GM21447 (cell line): ENCODE results near the gene CDX4.
"Not testable (repeated sequence)": the region's sequence is repeated elsewhere in the genome, so short reads cannot be mapped to it uniquely, and the experiment has no call there.

Source experiments
- ATAC-seq: cut with Tn5 transposase; IDR thresholded peaks from one replicate; pipeline ENCODE4 v1.9.1; 2021; ENCODE audit not compliant: unreplicated experiment

CDX4 gene

GRCh38 chrX:73446831-73447230, at the start of gene CDX4:
TSS of gene CDX4 (plus strand) at chrX:73447053. CDS start at chrX:73447254, 201 bp downstream.
- no peak for ATAC-seq

- no peak for ATAC-seq
Measured at GRCh38 chrX:73398185-73398914, 48.5 kb upstream of the CDX4 start.

- ATAC-seq, result no peak
Measured at GRCh38 chrX:73400136-73400748, 46.6 kb upstream of the CDX4 start.

GRCh38 chrX:73401591-73402266, 45.1 kb upstream of the CDX4 start:
- no peak for ATAC-seq

- no peak for ATAC-seq
Measured at GRCh38 chrX:73412930-73413329, 33.9 kb upstream of the CDX4 start.

- no peak for ATAC-seq
Measured at GRCh38 chrX:73447311-73447794, 500 bp downstream of the CDX4 start.

GRCh38 chrX:73448379-73448778, 1.5 kb downstream of the CDX4 start:
- no peak for ATAC-seq

- no peak for ATAC-seq
Measured at GRCh38 chrX:73455171-73455570, 8.3 kb downstream of the CDX4 start.

GRCh38 chrX:73457306-73457705, 10.5 kb downstream of the CDX4 start:
- no peak for ATAC-seq

- no peak for ATAC-seq
Measured at GRCh38 chrX:73468376-73468775, 21.5 kb downstream of the CDX4 start.

- no peak for ATAC-seq
Measured at GRCh38 chrX:73478961-73479360, 32.1 kb downstream of the CDX4 start.

GRCh38 chrX:73481521-73481920, 34.7 kb downstream of the CDX4 start:
- no peak for ATAC-seq

- ATAC-seq, result no peak
Measured at GRCh38 chrX:73490661-73491060, 43.8 kb downstream of the CDX4 start.

- not testable (repeated sequence) for ATAC-seq
Measured at GRCh38 chrX:73492178-73492577, 45.3 kb downstream of the CDX4 start.
